K562 (cell line): ENCODE data around the gene SIGLEC6. TPM values are rescaled to one million over a fixed set of nuclear protein-coding genes. Genes with fewer than 3 reads are reported as not detected.

Experiments
- ARNT ChIP-seq, 2 experiments: fragments of 450-650 bp; IDR thresholded peaks; 2 replicates each; pipeline ENCODE4 v1.6.1; 2016; ENCODE audit warnings: mild to moderate bottlenecking in 1 of 2
- NR2C1 ChIP-seq, 2 experiments: fragments of 450-650 bp; IDR thresholded peaks; 2 replicates each; pipeline ENCODE4 v1.6.1; 2017; ENCODE audit warnings: mild to moderate bottlenecking in 2 of 2, antibody characterized with exemption in 1 of 2, inconsistent platforms in 1 of 2, missing compliant biosample characterization in 1 of 2, missing genetic modification characterization in 1 of 2
- NR4A1 ChIP-seq, 2 experiments: fragments of 250-450 bp in 1 of 2; fragments of 450-650 bp in 1 of 2; sonication (Bioruptor Pico) in 1 of 2; IDR thresholded peaks; 2 replicates each; pipeline versions ENCODE4 v1.4.0 to v1.6.1; 2016 to 2020; ENCODE audit warnings: mild to moderate bottlenecking in 2 of 2, missing compliant biosample characterization in 1 of 2, missing genetic modification characterization in 1 of 2, moderate library complexity in 1 of 2
- TEAD1 ChIP-seq, 2 experiments: fragments of 450-650 bp in 1 of 2; sonication (generic) in 1 of 2; formaldehyde crosslinking; IDR thresholded peaks; 2 replicates each; pipeline versions ENCODE4 v1.4.0 to v1.8.0; 2020 to 2022; ENCODE audit warnings: mild to moderate bottlenecking in 2 of 2, missing genetic modification reagents in 1 of 2
- ZNF449 ChIP-seq: fragments of 250-450 bp; sonication (Bioruptor Pico); IDR thresholded peaks from 2 replicates; pipeline ENCODE4 v1.8.0; 2022; ENCODE audit warnings: moderate library complexity, mild to moderate bottlenecking, inconsistent platforms
- ZNF589 ChIP-seq: fragments of 200-800 bp; sonication (Bioruptor generic); IDR thresholded peaks from 2 replicates; pipeline ENCODE4 v1.6.1; 2016; ENCODE audit warnings: low read depth, missing genetic modification characterization, missing compliant biosample characterization
- ZNF830 ChIP-seq: fragments of 250-450 bp; sonication (Bioruptor Pico); IDR thresholded peaks from 2 replicates; pipeline ENCODE4 v1.5.0; 2021; ENCODE audit warnings: mild to moderate bottlenecking
- polyA plus RNA-seq, 8 experiments: library from polyadenylated mRNA; depleted of rRNA in 4 of 8; stranded (reverse) in 5 of 8; unstranded in 3 of 8; fragments of >200 nt; fragmentation: Nextera tagmentation in 2 of 8; fragmentation: Illumina TruSeq in 1 of 8; extraction: Ambion mirVana in 2 of 8; extraction: Trizol in 1 of 8; gene quantifications; 2 replicates each; pipeline versions ENCODE4 v1.2.1 to v1.2.3, GENCODE V29; 2011 to 2014; ENCODE audit warnings: inconsistent platforms in 1 of 8, missing spikeins in 1 of 8
- total RNA-seq, 7 experiments: library from RNA; depleted of rRNA in 6 of 7; stranded (reverse); fragments of >200 nt in 6 of 7; fragmentation: Illumina TruSeq in 2 of 7; extraction: Trizol in 2 of 7; gene quantifications; 2 replicates each; pipeline versions ENCODE4 v1.2.1 to v1.2.3, GENCODE V29; 2011 to 2021; ENCODE audit warnings: low replicate concordance in 1 of 7
- TF ChIP-seq, protein P1 (sequence below): IDR thresholded peaks from 2 replicates; pipeline ENCODE4 v1.6.1; 2012; ENCODE audit warnings: low read depth, low read length, improper control_type of control experiment, borderline replicate concordance

Gene SIGLEC6
- total and polyA plus RNA-seq, 9 of the 15 experiments (the other 6 are each of a cell fraction or from before 2014, with no cell fraction given): 0.03 to 17.5 (median 0.71) TPM

DNA sequence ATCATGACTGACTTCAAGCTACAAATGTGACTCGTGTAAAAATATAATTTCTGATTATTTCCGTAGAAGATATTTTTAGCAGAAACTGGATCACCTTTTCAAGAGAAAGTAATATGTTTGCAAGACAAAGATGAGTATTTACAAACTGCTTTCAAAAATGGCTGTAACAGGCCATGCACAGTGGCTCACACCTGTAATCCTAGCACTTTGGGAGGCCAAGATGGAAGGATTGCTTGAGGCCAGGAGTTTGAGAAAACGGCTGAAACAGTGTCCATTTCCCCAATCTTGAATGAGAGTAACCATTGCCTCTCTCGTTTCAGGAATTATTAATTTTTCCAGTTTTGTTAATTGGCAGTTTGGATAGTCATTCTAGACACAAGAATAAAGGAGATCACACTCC lies 36.1 kb upstream of the SIGLEC6 start (continued):
- no peak for TF ChIP-seq TEAD1 (CRISPR knock-in tag; IDR thresholded peaks at IDR 0.05)
- TF ChIP-seq ARNT (IDR thresholded peaks at IDR 0.05): no peak
- TF ChIP-seq, protein P1, sequence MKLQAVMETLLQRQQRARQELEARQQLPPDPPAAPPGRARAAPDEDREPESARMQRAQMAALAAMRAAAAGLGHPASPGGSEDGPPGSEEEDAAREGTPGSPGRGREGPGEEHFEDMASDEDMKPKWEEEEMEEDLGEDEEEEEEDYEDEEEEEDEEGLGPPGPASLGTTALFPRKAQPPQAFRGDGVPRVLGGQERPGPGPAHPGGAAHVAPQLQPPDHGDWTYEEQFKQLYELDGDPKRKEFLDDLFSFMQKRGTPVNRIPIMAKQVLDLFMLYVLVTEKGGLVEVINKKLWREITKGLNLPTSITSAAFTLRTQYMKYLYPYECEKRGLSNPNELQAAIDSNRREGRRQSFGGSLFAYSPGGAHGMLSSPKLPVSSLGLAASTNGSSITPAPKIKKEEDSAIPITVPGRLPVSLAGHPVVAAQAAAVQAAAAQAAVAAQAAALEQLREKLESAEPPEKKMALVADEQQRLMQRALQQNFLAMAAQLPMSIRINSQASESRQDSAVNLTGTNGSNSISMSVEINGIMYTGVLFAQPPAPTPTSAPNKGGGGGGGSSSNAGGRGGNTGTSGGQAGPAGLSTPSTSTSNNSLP: no peak
- TF ChIP-seq ZNF449: 0 out of 2 replicates have a peak, but pooled peaks have one; percentile 36
- TF ChIP-seq NR2C1 (IDR thresholded peaks at IDR 0.05): no peak
- peak; percentile 25; the same call in 1 of the 2 replicates for TF ChIP-seq NR2C1 (tag; IDR thresholded peaks at IDR 0.05)
- TF ChIP-seq ZNF830 (CRISPR knock-in tag): 0 out of 2 replicates have a peak, but pooled peaks have one; percentile 66
- peak; percentile 44; the same call in 1 of the 2 replicates for TF ChIP-seq ZNF589 (CRISPR knock-in tag)
- no peak for TF ChIP-seq NR4A1 (CRISPR knock-in tag; IDR thresholded peaks at IDR 0.05)
- TF ChIP-seq NR4A1 (tag; IDR thresholded peaks at IDR 0.05): peak; percentile 79; the same call in 1 of the 2 replicates
